Measurements from ENCODE around the gene TEX10. TPM values are rescaled to one million over a fixed set of nuclear protein-coding genes. Genes with fewer than 3 reads are reported as not detected.
"Not testable (repeated sequence)": the region's sequence is repeated elsewhere in the genome, so short reads cannot be mapped to it uniquely, and the experiment has no call there.

Gene TEX10
- total RNA-seq, 3 donors from 2014 or later = 26.8 to 30.2 (median 29.1) TPM

DNA sequence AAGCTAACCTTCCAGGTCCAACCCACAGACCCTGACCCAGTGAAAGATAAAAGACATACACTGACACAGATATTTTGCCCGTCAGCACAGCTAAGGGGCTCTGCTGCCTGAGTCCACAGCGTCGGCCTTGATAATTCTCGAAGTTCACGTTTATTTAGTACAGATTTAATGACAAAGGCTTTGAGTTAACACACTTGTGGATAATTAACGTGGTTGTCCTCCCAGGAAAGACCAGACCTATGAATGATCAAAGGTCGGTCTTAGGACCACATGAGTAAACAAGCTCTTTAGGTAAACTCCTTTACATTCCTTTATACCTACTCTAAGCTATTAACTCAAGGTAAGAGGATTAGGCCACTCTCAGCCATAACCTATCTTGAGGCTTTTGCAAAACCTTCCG, 11.3 kb upstream of the TEX10 start:
- no peak overlapping the region for H3K4me3 Mint-ChIP-seq
- DNase-seq (no peak), ATAC-seq (no peak)
- H3K27me3 Mint-ChIP-seq (ENCODE audit: low read depth) = peaks cover under 1% of the 10 kb centered on the region
- H3K9me3 Mint-ChIP-seq = peaks cover 5% of the 10 kb centered on the region
- H3K36me3 Mint-ChIP-seq (ENCODE audit: insufficient read depth) = peaks cover 3% of the 10 kb centered on the region
- H3K4me1 Mint-ChIP-seq (ENCODE audit: low read depth) = no peaks in the 10 kb centered on the region

DNA sequence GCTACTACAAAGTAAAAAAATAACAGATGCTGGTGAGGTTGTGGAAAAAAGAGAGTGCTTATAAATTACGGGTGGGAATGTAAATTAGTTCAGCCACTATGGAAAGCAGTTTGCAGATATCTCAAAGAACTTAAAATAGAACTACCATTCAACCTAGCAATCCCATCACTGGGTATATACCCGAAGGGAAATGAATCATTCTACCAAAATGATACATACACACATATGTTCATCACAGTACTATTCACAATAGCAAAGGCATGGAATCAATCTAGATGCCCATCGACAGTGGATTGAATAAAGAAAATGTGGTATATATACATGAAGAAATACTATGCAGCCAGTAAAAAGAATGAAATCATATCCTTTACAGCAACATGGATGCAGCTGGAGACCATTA, 6.3 kb upstream of the TEX10 start:
- H3K36me3 Mint-ChIP-seq (ENCODE audit: insufficient read depth) = no peaks in the 10 kb centered on the region
- ATAC-seq (no peak), DNase-seq (no peak)
- H3K4me3 Mint-ChIP-seq = no peak overlapping the region
- peaks cover 2% of the 10 kb centered on the region for H3K4me1 Mint-ChIP-seq (ENCODE audit: low read depth)
- H3K9me3 Mint-ChIP-seq = peaks cover 5% of the 10 kb centered on the region
- H3K27me3 Mint-ChIP-seq (ENCODE audit: low read depth) = no peaks in the 10 kb centered on the region

DNA sequence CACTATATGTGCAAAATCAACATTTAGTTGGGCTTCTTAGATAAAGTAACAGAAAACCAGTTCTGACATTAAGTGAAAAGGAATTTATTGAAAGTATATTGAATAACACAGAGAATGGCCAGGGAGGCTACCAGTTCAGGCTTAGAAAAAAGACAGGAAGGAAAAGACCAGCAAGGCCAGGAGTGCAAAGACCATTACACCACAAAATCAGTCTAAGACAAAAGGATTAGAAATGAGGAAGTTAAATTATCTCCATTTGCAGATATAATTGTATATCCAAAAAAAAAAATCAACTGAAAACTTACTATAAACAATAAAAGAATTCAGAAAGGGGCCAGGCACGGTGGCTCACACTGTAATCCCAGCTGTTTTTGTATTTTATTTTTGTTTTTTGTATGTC, 4.8 kb upstream of the TEX10 start:
- Mint-ChIP-seq H3K9me3 (peaks cover 5% of the 10 kb centered on the region), H3K36me3 (ENCODE audit: insufficient read depth) (no peaks in the 10 kb centered on the region), H3K4me3 (no peak overlapping the region), H3K27me3 (ENCODE audit: low read depth) (no peaks in the 10 kb centered on the region), H3K4me1 (ENCODE audit: low read depth) (peaks cover 13% of the 10 kb centered on the region)
- DNase-seq = no peak
- no peak for ATAC-seq

DNA sequence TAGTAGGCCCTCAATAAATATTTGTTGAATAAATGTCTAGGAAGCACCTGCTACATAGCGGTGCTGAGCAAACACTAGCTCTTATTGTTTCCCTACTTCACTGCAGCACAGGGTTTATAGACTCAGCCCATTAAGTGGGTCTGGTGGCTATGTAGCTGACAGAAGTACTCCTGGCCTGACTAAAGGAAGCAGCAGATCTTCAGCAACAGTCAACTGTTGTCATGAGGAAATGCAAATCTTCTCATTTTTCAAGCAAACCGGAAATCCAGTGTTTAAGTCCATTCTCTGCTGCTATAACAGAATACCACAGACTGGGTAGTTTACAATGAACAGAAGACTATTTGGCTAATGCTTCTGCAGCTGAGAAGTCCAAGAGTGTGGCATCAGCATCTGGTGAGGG, 2.8 kb upstream of the TEX10 start:
- H3K27me3 Mint-ChIP-seq (ENCODE audit: low read depth) = no peaks in the 10 kb centered on the region
- peaks cover 24% of the 10 kb centered on the region for H3K4me1 Mint-ChIP-seq (ENCODE audit: low read depth)
- peaks cover 5% of the 10 kb centered on the region for H3K9me3 Mint-ChIP-seq
- ATAC-seq (no peak), DNase-seq (no peak)
- no peak overlapping the region for H3K4me3 Mint-ChIP-seq
- no peaks in the 10 kb centered on the region for H3K36me3 Mint-ChIP-seq (ENCODE audit: insufficient read depth)

DNA sequence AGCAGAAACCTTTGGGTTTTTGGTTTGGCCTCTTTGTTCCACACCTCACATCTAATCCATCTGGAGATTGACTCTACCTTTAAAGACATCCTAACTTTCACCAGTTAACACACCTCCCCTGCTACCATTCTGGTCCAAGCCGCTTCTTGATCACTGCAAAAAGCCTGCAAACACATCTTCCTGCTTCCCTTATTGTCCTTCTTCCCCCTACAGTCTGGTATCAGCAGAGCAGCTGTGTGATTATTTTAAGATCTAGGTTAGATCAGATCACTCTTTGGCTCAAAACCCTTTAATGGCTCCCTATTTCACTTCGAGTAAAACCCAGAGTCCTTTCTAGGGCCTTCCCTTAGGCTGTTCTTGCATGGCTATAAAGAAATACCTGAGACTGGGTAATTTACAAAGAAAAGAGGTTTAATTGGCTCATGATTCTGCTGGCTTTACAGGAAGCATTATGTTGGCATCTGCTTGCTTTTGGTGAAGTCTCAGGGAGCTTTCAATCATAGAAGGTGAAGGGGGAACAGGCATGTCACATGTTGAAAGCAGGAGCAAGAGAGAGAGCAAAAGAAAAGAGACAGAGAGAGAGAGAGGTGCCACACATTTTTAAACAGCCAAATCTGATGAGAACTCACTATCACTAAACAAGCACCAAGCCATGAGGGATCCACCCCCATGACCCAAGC, 1.5 kb upstream of the TEX10 start:
- no peaks in the 10 kb centered on the region for H3K36me3 Mint-ChIP-seq (ENCODE audit: insufficient read depth)
- no peak for DNase-seq
- H3K9me3 Mint-ChIP-seq = peaks cover 5% of the 10 kb centered on the region
- peaks cover 36% of the 10 kb centered on the region for H3K4me1 Mint-ChIP-seq (ENCODE audit: low read depth)
- no peaks in the 10 kb centered on the region for H3K27me3 Mint-ChIP-seq (ENCODE audit: low read depth)
- H3K4me3 Mint-ChIP-seq = peak overlapping the region; percentile 27
- ATAC-seq = no peak

DNA sequence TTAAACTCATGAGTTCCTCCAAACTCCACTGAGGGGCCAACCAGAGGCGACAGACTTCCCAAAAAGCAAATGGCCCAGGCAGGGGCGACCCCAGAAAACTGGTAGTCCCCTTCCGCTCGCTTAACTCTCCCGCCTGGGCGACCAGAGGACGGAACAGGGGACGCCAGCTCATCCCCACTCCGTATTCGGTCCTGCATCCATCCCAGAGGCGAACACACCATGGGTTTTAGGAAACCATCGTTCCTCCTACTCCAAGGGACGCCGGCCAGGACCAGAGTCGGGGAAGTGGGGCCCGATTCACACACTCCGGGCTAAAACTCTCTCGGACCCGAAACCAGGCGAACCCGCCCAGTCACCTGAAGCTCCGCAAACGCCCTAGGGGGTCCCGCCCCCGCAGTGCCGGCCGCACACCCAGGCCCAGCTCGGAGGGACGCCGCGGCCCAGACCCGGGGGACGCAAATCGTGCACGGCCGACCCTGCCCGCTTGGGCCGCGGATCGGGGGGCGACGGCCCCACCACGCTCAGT, 478 bp downstream of the TEX10 start:
- H3K4me3 Mint-ChIP-seq = peak overlapping the region; percentile 91
- ATAC-seq (peak; percentile 44 to 62), DNase-seq (no peak)
- peaks cover 5% of the 10 kb centered on the region for H3K9me3 Mint-ChIP-seq
- H3K4me1 Mint-ChIP-seq (ENCODE audit: low read depth) = peaks cover 47% of the 10 kb centered on the region
- H3K36me3 Mint-ChIP-seq (ENCODE audit: insufficient read depth) = peaks cover 2% of the 10 kb centered on the region
- no peaks in the 10 kb centered on the region for H3K27me3 Mint-ChIP-seq (ENCODE audit: low read depth)

DNA sequence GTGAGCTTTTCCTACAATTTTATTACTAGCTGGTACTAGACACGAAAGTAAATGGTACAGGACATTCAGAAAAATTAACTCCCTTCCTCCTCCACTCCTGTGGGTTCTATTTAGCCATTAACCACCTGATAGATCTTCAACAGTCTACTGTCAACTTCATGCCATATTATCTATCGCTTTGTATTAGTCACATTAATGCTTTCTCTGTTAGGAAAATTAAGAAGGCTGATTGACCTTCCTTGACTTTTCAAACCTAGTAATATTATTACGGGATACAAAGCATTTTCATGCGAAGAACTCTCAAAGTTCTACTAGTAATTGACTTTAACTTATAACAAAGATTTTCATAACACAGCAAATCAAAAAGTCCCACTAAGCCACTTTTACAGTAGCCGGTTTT, 1.2 kb downstream of the TEX10 start:
- H3K36me3 Mint-ChIP-seq (ENCODE audit: insufficient read depth) = peaks cover 9% of the 10 kb centered on the region
- H3K4me3 Mint-ChIP-seq = peak overlapping the region; percentile 91
- no peak for ATAC-seq
- no peaks in the 10 kb centered on the region for H3K27me3 Mint-ChIP-seq (ENCODE audit: low read depth)
- H3K9me3 Mint-ChIP-seq = peaks cover 5% of the 10 kb centered on the region
- no peak for DNase-seq
- H3K4me1 Mint-ChIP-seq (ENCODE audit: low read depth) = peaks cover 48% of the 10 kb centered on the region

DNA sequence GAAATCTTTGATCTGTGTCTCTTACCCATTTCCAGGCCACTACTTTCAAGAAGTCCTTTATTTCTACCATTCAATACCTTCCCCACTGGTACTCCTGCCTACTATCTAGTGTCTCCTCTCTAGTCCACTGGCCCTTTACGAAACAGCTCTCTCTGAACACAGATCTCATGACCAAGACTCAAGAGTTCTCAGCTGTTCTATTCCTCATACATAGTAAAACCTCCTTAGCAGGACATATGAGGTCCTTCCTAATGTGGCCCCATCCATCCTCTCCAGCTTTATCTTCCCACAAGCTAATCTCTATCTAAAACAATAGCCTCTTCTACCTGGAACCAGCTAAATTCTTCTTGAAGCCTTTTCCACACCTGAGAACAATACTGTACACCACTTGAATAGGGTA, 2.6 kb downstream of the TEX10 start:
- peak overlapping the region; percentile 14 for H3K4me3 Mint-ChIP-seq
- peaks cover 54% of the 10 kb centered on the region for H3K4me1 Mint-ChIP-seq (ENCODE audit: low read depth)
- DNase-seq = no peak

DNA sequence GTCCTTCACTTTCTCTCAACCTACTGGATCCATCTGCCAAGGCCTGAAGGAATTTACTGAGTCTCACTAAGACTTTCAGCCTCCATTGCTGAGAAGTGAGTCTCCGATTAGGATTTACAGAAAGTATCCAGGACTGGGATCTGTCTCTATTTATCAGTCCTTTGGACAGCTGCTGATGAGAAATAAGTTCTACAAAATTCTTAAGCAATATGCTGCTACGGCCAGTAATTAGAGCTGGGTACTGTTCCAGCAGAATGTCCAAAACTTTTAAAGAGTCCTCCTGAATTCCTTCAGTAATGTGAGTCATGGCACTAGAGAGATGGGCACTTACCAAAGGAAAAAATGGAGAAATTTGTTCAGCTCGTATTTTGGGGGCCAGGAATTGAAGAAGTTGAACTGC, 5.9 kb downstream of the TEX10 start:
- H3K9me3 Mint-ChIP-seq = no peaks in the 10 kb centered on the region
- no peak overlapping the region for H3K4me3 Mint-ChIP-seq
- no peaks in the 10 kb centered on the region for H3K27me3 Mint-ChIP-seq (ENCODE audit: low read depth)
- H3K36me3 Mint-ChIP-seq (ENCODE audit: insufficient read depth) = peaks cover 23% of the 10 kb centered on the region
- DNase-seq (no peak), ATAC-seq (no peak)
- H3K4me1 Mint-ChIP-seq (ENCODE audit: low read depth) = peaks cover 50% of the 10 kb centered on the region

More for the DNA sequence above, 2.6 kb downstream of the TEX10 start:
- ATAC-seq = no peak
- peaks cover 5% of the 10 kb centered on the region for H3K9me3 Mint-ChIP-seq
- peaks cover 16% of the 10 kb centered on the region for H3K36me3 Mint-ChIP-seq (ENCODE audit: insufficient read depth)
- H3K27me3 Mint-ChIP-seq (ENCODE audit: low read depth) = no peaks in the 10 kb centered on the region

DNA sequence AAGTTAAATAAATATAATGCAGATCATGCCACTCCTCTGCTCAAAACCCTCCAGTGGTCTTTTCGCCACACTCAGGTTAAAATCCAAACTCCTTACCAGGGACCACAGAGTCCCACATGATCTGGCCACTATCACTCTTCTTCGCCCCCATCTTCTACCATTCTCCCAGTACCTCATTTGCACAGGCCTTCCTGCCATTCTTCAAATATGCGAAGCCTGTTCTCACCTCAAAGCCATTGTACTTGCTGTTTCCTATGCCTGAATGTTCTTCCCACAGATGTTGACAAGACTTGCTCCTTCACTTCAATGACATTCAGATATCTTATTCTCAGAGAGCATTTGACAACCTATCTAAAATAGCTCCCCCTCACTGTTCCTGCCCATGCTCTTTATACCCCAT, 10.9 kb downstream of the TEX10 start:
- Mint-ChIP-seq H3K4me3 (no peak overlapping the region), H3K36me3 (ENCODE audit: insufficient read depth) (peaks cover 47% of the 10 kb centered on the region), H3K27me3 (ENCODE audit: low read depth) (no peaks in the 10 kb centered on the region), H3K4me1 (ENCODE audit: low read depth) (peaks cover 26% of the 10 kb centered on the region), H3K9me3 (no peaks in the 10 kb centered on the region)
- DNase-seq = no peak
- ATAC-seq = no peak

DNA sequence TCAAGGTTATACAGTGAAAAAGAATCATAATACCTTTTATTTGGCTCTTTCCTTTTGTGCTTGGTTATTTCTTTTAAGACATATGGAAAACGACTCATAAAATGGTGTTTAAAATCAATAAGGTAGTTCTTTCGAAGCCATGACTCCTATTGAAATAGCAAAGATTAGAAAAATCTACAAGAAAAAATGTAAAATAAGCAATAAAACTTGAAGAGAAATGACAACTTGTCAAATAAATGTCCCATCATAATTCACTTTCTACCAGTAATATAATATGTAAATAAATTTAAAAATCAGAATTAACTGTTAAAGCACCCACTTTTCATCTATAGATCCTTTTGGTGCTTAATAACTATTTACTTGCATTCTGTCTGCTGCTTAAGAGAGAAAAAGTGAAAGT, 12.5 kb downstream of the TEX10 start:
- Mint-ChIP-seq H3K27me3 (ENCODE audit: low read depth) (no peaks in the 10 kb centered on the region), H3K4me3 (no peak overlapping the region), H3K4me1 (ENCODE audit: low read depth) (peaks cover 19% of the 10 kb centered on the region), H3K36me3 (ENCODE audit: insufficient read depth) (peaks cover 37% of the 10 kb centered on the region), H3K9me3 (no peaks in the 10 kb centered on the region)
- ATAC-seq = no peak
- no peak for DNase-seq

DNA sequence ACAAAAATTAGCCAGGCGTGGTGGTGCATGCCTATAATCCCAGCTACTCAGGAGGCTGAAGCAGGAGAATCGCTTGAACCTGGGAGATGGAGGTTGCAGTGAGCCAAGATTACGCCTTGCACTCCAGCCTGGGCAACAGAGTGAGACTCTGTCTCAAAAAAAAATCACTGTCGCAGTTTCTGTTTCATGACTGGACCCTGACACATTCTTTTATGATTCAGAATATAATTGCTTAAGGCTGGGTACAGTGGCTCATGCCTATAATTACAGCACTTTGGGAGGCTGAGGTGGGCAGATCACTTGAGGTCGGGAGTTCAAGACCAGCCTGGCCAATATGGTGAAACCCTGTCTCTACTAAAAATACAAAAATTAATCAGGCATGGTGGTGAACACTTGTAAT, 14.0 kb downstream of the TEX10 start:
- ATAC-seq; H3K9me3 Mint-ChIP-seq; H3K4me3 Mint-ChIP-seq; DNase-seq; H3K27me3 Mint-ChIP-seq (ENCODE audit: low read depth): not testable (repeated sequence)
- Mint-ChIP-seq H3K4me1 (ENCODE audit: low read depth) (peaks cover 19% of the 10 kb centered on the region), H3K36me3 (ENCODE audit: insufficient read depth) (peaks cover 34% of the 10 kb centered on the region)

DNA sequence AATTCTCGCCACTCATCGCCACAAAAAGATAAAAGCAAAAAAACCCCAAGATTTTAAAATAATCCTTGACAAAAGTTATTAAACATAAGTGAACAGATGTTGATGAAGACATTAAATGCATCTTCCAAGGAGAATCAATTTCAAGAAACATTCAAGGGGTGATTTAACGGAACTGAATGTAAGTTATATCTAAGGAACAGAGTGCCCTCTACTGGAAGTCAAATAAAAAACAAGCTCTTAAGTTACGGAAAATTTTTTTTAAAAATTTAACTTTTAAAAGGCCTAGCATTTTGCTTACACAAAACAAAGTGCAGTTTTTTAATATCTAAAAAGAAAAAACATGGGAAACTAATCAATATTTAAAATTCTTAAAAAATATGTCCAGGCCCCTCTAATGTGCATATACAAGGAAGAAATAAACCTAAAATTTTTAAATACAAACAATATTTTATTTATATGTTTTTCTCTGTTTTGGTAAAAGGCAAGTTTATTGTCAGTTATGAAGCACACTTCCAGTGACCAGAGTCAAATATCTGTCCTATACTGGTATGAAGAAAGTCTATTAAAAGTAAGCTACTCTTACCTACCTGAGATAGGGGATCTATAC, 28.0 kb downstream of the TEX10 start:
- H3K36me3 Mint-ChIP-seq (ENCODE audit: insufficient read depth) = peaks cover 28% of the 10 kb centered on the region
- no peaks in the 10 kb centered on the region for H3K27me3 Mint-ChIP-seq (ENCODE audit: low read depth)
- no peaks in the 10 kb centered on the region for H3K9me3 Mint-ChIP-seq
- peaks cover 7% of the 10 kb centered on the region for H3K4me1 Mint-ChIP-seq (ENCODE audit: low read depth)
- no peak overlapping the region for H3K4me3 Mint-ChIP-seq
- no peak for DNase-seq
- no peak for ATAC-seq

DNA sequence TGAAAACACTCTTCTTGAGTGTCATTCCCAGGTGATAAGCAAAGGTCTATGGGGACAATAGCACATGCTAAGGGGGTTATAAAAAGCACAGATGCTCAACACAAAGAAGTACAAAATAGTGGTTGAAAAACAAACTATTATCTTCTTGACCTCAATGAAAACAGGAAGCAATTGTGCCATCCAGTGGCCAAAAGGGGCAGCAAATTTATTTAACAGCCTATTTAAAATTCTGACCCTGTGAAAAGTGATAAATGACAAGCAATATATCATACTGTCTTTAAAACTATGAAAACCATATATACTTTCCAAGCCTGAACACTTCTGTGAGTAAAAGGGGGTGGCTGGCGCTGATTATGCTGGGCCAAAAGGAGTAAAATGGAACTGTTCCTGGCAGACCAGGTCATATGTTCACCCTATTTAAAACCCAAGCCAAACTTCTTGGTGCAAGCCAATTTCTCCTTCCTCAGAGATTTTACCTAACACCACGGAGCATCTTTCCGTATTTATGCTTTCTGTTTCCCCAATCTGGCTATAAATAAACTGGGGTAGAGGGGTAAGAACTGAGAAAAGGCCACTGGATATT, 29.7 kb downstream of the TEX10 start:
- H3K36me3 Mint-ChIP-seq (ENCODE audit: insufficient read depth) = peaks cover 26% of the 10 kb centered on the region
- DNase-seq = no peak
- no peaks in the 10 kb centered on the region for H3K9me3 Mint-ChIP-seq

DNA sequence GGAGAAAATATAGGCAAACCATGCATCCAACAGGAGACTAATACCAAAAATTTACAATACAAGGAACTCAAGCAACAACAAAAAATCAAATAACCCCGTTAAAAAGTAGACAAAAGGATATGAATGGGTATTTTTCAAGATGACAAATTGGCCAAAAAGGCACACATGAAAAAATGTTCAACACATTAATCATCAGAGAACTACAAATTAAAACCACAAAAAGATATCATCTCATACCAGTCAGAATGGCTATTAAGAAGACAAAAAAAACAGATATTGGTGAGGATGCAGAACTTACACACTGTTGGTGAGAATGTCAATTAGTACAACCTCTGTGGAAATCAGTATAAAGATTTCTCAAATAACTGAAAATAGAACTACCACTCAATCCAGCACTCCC, 35.0 kb downstream of the TEX10 start:
- H3K9me3 Mint-ChIP-seq = no peaks in the 10 kb centered on the region
- H3K36me3 Mint-ChIP-seq (ENCODE audit: insufficient read depth) = peaks cover 53% of the 10 kb centered on the region
- DNase-seq = no peak
- no peaks in the 10 kb centered on the region for H3K27me3 Mint-ChIP-seq (ENCODE audit: low read depth)
- ATAC-seq = no peak
- peak overlapping the region; percentile 11 for H3K4me3 Mint-ChIP-seq
- H3K4me1 Mint-ChIP-seq (ENCODE audit: low read depth) = peaks cover 18% of the 10 kb centered on the region

More for the DNA sequence above, 29.7 kb downstream of the TEX10 start:
- no peak for ATAC-seq
- Mint-ChIP-seq H3K4me1 (ENCODE audit: low read depth) (peaks cover 9% of the 10 kb centered on the region), H3K4me3 (no peak overlapping the region), H3K27me3 (ENCODE audit: low read depth) (no peaks in the 10 kb centered on the region)

Data from activated T-cell treated with anti-CD3 and anti-CD28 coated beads, Interleukin-2, amount 50 U/mL, for 4 hours (primary cell).